Measurements from ENCODE around the gene GPX3. TPM values are rescaled to one million over a fixed set of nuclear protein-coding genes. Genes with fewer than 3 reads are reported as not detected.

The GPX3 gene
- total RNA-seq, 4 donors from 2014 or later: 3,864 to 9,036 (median 5,113) TPM

DNA sequence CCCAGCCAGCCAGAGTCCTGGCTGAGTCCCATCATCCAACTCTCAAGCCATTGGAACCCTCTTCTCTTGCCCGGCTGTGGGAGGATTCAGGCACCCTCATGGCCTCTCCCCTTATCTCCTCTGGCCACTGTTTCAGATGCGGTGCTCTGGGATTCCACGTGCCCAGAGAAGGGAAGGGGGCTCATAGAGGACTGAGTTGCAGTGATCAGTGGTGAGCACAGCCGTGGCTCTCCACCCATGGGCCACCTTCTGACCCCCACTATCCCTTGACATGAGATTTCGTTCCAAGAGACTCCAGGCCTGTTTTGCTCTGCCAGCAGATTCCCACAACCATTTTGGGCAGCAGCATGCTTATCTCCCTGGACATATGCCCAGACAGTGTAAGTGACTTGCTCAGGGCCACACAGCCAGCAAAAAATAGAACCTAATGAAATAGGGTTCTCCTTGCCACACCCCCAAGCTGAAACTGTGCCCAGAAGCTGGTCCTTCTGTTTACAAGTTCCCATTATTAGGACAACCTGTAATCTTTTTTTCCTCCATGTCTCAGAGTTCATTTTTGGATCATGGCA lies 2.7 kb downstream of the GPX3 start:
- DNase-seq (ENCODE audit: low spot score in 2 of 2): peak in 1 of 2 donors; percentile 75
- Histone ChIP-seq H3K27me3 (no peaks in the 10 kb centered on the region), H3K4me1 (peaks cover 0 to 70% (median 45%) of the 10 kb centered on the region in 4 donors), H3K9me3 (no peaks in the 10 kb centered on the region), H3K27ac (peak overlapping the region; percentile 84 to 95 (median 89)), H3K4me3 (peak overlapping the region; percentile 58 to 95 (median 86)), H3K36me3 (peaks cover 8 to 77% (median 13%) of the 10 kb centered on the region in 3 donors)
- 37 to 72% methylated on average over 5 of the region's 5 CpGs for WGBS, 2 donors
- TF ChIP-seq POLR2A (IDR thresholded peaks at IDR 0.05) (peak in 1 of 2 donors; percentile 21), EP300 (IDR thresholded peaks at IDR 0.05) (peak in 1 of 2 donors; percentile 54)
- TF ChIP-seq, protein P1, sequence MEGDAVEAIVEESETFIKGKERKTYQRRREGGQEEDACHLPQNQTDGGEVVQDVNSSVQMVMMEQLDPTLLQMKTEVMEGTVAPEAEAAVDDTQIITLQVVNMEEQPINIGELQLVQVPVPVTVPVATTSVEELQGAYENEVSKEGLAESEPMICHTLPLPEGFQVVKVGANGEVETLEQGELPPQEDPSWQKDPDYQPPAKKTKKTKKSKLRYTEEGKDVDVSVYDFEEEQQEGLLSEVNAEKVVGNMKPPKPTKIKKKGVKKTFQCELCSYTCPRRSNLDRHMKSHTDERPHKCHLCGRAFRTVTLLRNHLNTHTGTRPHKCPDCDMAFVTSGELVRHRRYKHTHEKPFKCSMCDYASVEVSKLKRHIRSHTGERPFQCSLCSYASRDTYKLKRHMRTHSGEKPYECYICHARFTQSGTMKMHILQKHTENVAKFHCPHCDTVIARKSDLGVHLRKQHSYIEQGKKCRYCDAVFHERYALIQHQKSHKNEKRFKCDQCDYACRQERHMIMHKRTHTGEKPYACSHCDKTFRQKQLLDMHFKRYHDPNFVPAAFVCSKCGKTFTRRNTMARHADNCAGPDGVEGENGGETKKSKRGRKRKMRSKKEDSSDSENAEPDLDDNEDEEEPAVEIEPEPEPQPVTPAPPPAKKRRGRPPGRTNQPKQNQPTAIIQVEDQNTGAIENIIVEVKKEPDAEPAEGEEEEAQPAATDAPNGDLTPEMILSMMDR (IDR thresholded peaks at IDR 0.05): no peak

DNA sequence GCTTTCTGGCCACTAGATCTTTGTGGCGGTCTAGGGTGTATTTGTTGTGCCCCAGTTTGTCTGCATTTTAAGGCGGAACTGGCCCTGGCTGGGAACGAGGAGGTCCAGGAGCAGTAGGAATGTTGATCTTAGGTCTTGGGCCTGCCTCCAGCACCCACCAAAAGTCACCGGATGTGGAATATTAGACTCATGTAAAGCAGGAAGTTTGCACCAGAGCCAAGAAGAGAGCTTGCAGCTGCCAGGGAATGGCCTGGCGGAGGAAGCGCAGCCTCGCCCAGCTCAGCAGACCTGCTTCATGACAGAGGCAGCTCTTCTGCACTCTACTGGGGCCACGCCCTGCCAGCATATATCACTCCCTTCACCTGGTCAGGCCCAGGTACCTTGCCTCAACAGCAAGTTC lies 3.3 kb downstream of the GPX3 start:
- peaks cover 0 to 73% (median 45%) of the 10 kb centered on the region in 4 donors for H3K4me1 ChIP-seq
- peak overlapping the region; percentile 58 to 95 (median 86) for H3K4me3 ChIP-seq
- H3K36me3 ChIP-seq: peaks cover 8 to 82% (median 15%) of the 10 kb centered on the region in 3 donors
- WGBS, 2 donors: 52 to 63% methylated on average over 8 of the region's 8 CpGs
- no peaks in the 10 kb centered on the region for H3K9me3 ChIP-seq
- peak in 1 of 2 donors; percentile 79 for DNase-seq (ENCODE audit: low spot score in 2 of 2)
- peak overlapping the region; percentile 84 to 95 (median 89) for H3K27ac ChIP-seq
- no peak for TF ChIP-seq POLR2A (IDR thresholded peaks at IDR 0.05)
- TF ChIP-seq EP300 (IDR thresholded peaks at IDR 0.05): peak; percentile 43 to 85
- TF ChIP-seq, protein P1 (IDR thresholded peaks at IDR 0.05): peak in 1 of 5 experiments; percentile 9
- H3K27me3 ChIP-seq: no peaks in the 10 kb centered on the region

DNA sequence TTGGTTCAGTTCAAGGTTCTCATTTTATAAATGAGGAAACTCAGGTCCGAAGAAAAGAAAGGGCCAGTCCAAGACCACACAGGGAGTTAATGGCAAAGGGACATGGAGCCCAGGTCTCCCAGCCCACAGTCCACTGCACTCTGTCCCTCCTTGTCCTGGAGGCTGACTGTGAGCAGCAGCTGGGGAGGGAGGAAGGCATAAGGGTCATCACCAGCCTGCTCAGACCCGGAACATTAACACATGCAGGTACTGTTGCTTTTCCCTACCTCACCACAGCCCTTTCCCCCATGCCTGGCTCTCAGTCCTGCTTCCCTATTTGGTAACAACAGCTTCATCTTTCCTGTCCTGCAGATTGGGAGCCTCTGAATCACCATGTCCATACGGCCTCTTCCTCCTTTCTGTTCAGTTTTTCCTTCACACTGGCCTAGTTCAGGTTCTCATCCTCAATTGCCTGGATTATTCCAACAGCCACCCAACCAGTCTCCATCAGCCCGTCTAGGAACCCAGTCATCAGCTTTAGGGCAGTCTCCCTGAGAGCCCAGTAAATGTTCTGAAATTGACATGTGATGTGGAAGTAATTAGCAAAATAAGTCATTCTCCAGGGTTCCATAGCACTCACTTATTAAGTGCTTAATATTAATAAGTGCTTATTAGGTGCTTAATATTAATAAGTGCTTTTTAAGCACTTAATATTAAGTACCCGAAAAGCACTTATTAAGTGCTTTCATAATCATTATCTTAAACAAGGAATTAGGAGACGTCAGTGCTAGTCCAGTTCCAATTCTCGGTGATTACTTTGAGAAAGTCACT lies 4.3 kb downstream of the GPX3 start:
- Histone ChIP-seq H3K27ac (peak overlapping the region; percentile 84 to 95 (median 89)), H3K4me1 (peaks cover 0 to 65% (median 42%) of the 10 kb centered on the region in 4 donors), H3K4me3 (peak overlapping the region; percentile 58 to 95 (median 86)), H3K36me3 (peaks cover 8 to 92% (median 18%) of the 10 kb centered on the region in 3 donors), H3K9me3 (no peaks in the 10 kb centered on the region), H3K27me3 (no peaks in the 10 kb centered on the region)
- WGBS, 2 donors: 85 to 88% methylated on average over 6 to 7 of the region's 7 CpGs
- TF ChIP-seq EP300 (IDR thresholded peaks at IDR 0.05) (peak in 1 of 2 donors; percentile 75), POLR2A (IDR thresholded peaks at IDR 0.05) (no peak)
- DNase-seq (ENCODE audit: low spot score in 2 of 2): no peak

DNA sequence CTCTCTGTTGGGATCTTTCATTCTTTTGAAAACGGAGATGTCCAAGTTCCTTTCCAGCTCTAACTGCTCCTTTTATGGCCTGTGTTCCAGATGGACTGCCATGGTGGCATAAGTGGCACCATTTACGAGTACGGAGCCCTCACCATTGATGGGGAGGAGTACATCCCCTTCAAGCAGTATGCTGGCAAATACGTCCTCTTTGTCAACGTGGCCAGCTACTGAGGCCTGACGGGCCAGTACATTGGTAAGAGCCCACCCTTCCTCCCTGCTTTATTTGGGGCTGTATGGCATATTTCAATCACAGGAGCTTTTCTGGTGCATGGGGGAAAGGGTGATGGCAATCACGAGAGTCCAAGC lies 4.8 kb downstream of the GPX3 start:
- H3K9me3 ChIP-seq: no peaks in the 10 kb centered on the region
- peaks cover 0 to 66% (median 43%) of the 10 kb centered on the region in 4 donors for H3K4me1 ChIP-seq
- H3K4me3 ChIP-seq: peak overlapping the region; percentile 58 to 95 (median 86)
- DNase-seq (ENCODE audit: low spot score in 2 of 2): no peak
- no peaks in the 10 kb centered on the region for H3K27me3 ChIP-seq
- 94 to 95% methylated on average over 7 of the region's 7 CpGs for WGBS, 2 donors
- TF ChIP-seq POLR2A (IDR thresholded peaks at IDR 0.05) (peak in 1 of 2 donors; percentile 8), EP300 (IDR thresholded peaks at IDR 0.05) (peak in 1 of 2 donors; percentile 69)
- TF ChIP-seq, protein P1 (IDR thresholded peaks at IDR 0.05): no peak
- H3K27ac ChIP-seq: peak overlapping the region; percentile 84 to 95 (median 89)
- H3K36me3 ChIP-seq: peaks cover 8 to 98% (median 18%) of the 10 kb centered on the region in 3 donors

DNA sequence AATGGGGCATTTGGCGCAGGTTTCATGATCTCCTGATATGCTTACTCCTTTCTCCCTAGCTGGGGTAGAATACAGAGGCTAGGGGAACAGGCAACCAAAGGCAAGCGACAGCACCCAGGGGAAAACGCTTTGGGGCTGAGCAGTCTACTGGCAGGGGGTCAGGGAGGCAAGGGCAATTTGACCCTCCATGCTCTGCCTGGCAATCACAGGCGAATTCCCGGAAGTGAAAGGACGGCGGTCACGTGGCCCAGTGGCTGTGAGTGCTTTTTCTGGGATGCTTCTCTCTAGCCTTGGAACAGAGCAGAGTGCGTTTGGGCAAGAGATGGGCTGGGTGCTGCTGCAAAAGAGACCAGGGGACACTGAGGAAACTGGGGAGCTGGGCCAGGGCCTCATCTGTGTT lies 5.7 kb downstream of the GPX3 start:
- peaks cover 0 to 75% (median 43%) of the 10 kb centered on the region in 4 donors for H3K4me1 ChIP-seq
- no peaks in the 10 kb centered on the region for H3K9me3 ChIP-seq
- H3K36me3 ChIP-seq: peaks cover 8 to 100% (median 18%) of the 10 kb centered on the region in 3 donors
- H3K27ac ChIP-seq: peak overlapping the region; percentile 38 to 95 (median 89)
- H3K4me3 ChIP-seq: peak overlapping the region in 2 of 4 donors; percentile 90 to 95
- no peak for DNase-seq (ENCODE audit: low spot score in 2 of 2)
- 76 to 81% methylated on average over 9 of the region's 9 CpGs for WGBS, 2 donors
- TF ChIP-seq POLR2A (IDR thresholded peaks at IDR 0.05): peak in 1 of 2 donors; percentile 2
- peak in 1 of 2 donors; percentile 43 for TF ChIP-seq EP300 (IDR thresholded peaks at IDR 0.05)
- TF ChIP-seq, protein P1 (IDR thresholded peaks at IDR 0.05): no peak
- no peaks in the 10 kb centered on the region for H3K27me3 ChIP-seq
